HepG2 (cell line): ENCODE results near the gene ADARB2.

Source experiments
- ZNF558 ChIP-seq: sonication (generic); formaldehyde crosslinking; IDR thresholded peaks from 2 replicates; pipeline ENCODE4 v1.9.0; 2022; ENCODE audit warnings: mild to moderate bottlenecking, missing genetic modification reagents, borderline replicate concordance
- TF ChIP-seq, protein P1 (sequence below): sonication (generic); formaldehyde crosslinking; IDR thresholded peaks from 2 replicates; pipeline ENCODE4 v1.4.0; 2020; ENCODE audit warnings: missing genetic modification reagents, mild to moderate bottlenecking, borderline replicate concordance

DNA sequence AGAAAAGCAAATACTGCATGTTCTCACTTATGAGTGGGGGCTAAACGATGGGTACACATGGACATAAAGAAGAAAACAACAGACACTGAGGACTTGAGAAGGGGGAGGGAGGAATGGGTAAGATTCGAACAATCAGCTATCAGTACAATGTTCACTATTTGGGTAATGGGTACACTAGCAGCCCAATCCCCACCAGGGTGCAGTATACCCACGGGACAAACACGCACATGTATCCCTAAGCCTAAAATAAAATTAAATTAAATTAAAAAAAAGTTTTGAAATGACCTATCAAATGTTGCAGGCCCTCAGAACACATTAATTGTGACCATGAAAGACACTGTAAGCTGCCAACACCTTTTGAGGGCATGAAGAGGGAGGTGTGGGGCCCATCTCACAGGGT, 365.1 kb downstream of the ADARB2 start:
- TF ChIP-seq, protein P1, sequence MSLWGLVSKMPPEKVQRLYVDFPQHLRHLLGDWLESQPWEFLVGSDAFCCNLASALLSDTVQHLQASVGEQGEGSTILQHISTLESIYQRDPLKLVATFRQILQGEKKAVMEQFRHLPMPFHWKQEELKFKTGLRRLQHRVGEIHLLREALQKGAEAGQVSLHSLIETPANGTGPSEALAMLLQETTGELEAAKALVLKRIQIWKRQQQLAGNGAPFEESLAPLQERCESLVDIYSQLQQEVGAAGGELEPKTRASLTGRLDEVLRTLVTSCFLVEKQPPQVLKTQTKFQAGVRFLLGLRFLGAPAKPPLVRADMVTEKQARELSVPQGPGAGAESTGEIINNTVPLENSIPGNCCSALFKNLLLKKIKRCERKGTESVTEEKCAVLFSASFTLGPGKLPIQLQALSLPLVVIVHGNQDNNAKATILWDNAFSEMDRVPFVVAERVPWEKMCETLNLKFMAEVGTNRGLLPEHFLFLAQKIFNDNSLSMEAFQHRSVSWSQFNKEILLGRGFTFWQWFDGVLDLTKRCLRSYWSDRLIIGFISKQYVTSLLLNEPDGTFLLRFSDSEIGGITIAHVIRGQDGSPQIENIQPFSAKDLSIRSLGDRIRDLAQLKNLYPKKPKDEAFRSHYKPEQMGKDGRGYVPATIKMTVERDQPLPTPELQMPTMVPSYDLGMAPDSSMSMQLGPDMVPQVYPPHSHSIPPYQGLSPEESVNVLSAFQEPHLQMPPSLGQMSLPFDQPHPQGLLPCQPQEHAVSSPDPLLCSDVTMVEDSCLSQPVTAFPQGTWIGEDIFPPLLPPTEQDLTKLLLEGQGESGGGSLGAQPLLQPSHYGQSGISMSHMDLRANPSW = no peak
- no peak for TF ChIP-seq ZNF558 (CRISPR knock-in tag)
